Measurements from ENCODE around the gene SEC24A. TPM values are rescaled to one million over a fixed set of nuclear protein-coding genes. Genes with fewer than 3 reads are reported as not detected.

The SEC24A gene
- total RNA-seq, 1 experiment from 2014 or later, result 5.6 TPM

GRCh38 chr5:134738963-134739661 lies 90.5 kb downstream of the SEC24A start:
- H2AFZ ChIP-seq (ENCODE audit: low read length), result peak overlapping the region; percentile 76

GRCh38 chr5:134741052-134741451 lies 92.5 kb downstream of the SEC24A start:
- Histone ChIP-seq H3K9me2 (replicated peaks; ENCODE audit: low read length) (no peaks in the 10 kb centered on the region), H3K9me3 (ENCODE audit: low read length) (no peaks in the 10 kb centered on the region), H3K4me1 (ENCODE audit: insufficient read depth, low read length) (peaks cover 8% of the 10 kb centered on the region), H3K4me2 (ENCODE audit: low read length) (no peak overlapping the region), H4K20me1 (ENCODE audit: low read length) (no peaks in the 10 kb centered on the region), H3K4me3 (ENCODE audit: low read length) (no peak overlapping the region), H3K36me3 (ENCODE audit: low read depth, low read length) (no peaks in the 10 kb centered on the region; the same call in 1 of the 2 replicates), H3K79me2 (ENCODE audit: low read length) (peaks cover 37% of the 10 kb centered on the region), H3F3A (ENCODE audit: low read length, unreplicated experiment) (no peaks in the 10 kb centered on the region), H3K27me3 (ENCODE audit: low read length) (no peaks in the 10 kb centered on the region), H3K27ac (ENCODE audit: low read length) (no peak overlapping the region), H2AFZ (ENCODE audit: low read length) (no peak overlapping the region), H3K9ac (ENCODE audit: low read length) (no peak overlapping the region)
- BruUV-seq (replicated peaks), result no TSS peak
- ATAC-seq, result no peak
- no peak for TF ChIP-seq CTCF (conservative IDR thresholded peaks at IDR 0.05; ENCODE audit: low read depth, low read length)
- TF ChIP-seq EZH2phosphoT487 (IDR thresholded peaks at IDR 0.05; ENCODE audit: borderline replicate concordance, low read length), result no peak
- TF ChIP-seq EZH2 (IDR thresholded peaks at IDR 0.05; ENCODE audit: low read length, unreplicated experiment), result no peak
- intact Hi-C loops (cut with micrococcal nuclease), result no loop called here
- POLR2A ChIA-PET (ENCODE audit: unreplicated experiment), result interaction anchor here (0.6 kb wide), 1 partner anchor 518 kb away, joined by 3 read pairs; no protein-coding TSS in a partner anchor
- DNase-seq, result no peak
- CTCF ChIA-PET, result no interaction called here

More at GRCh38 chr5:134738963-134739661, 90.5 kb downstream of the SEC24A start:
- no peaks in the 10 kb centered on the region for H3F3A ChIP-seq (ENCODE audit: low read length, unreplicated experiment)
- 0 out of 2 replicates have a peak, but pooled peaks have one; percentile 30 for TF ChIP-seq CTCF (conservative IDR thresholded peaks at IDR 0.05; ENCODE audit: low read depth, low read length)
- TF ChIP-seq EZH2 (IDR thresholded peaks at IDR 0.05; ENCODE audit: low read length, unreplicated experiment), result no peak
- no peak for TF ChIP-seq EZH2phosphoT487 (IDR thresholded peaks at IDR 0.05; ENCODE audit: borderline replicate concordance, low read length)
- peak overlapping the region; percentile 90 for H3K9ac ChIP-seq (ENCODE audit: low read length)
- H4K20me1 ChIP-seq (ENCODE audit: low read length), result no peaks in the 10 kb centered on the region
- BruUV-seq (replicated peaks), result TSS peak; percentile 43
- intact Hi-C loops (cut with micrococcal nuclease), result loop anchor here (1.0 to 2.0 kb wide), 2 partner anchors 20 to 166 kb away; partner anchors contain the start of genes DDX46 and PCBD2
- peaks cover 37% of the 10 kb centered on the region for H3K79me2 ChIP-seq (ENCODE audit: low read length)
- peak overlapping the region; percentile 95 for H3K4me2 ChIP-seq (ENCODE audit: low read length)
- peaks cover 8% of the 10 kb centered on the region for H3K4me1 ChIP-seq (ENCODE audit: insufficient read depth, low read length)
- H3K36me3 ChIP-seq (ENCODE audit: low read depth, low read length), result no peaks in the 10 kb centered on the region; the same call in 1 of the 2 replicates
- H3K9me2 ChIP-seq (replicated peaks; ENCODE audit: low read length), result no peaks in the 10 kb centered on the region
- H3K27ac ChIP-seq (ENCODE audit: low read length), result no peak overlapping the region
- peak; percentile 58 for ATAC-seq
- ChIA-PET CTCF (no interaction called here), POLR2A (ENCODE audit: unreplicated experiment) (interaction anchor here (1.0 kb wide), 1 partner anchor 17 kb away, joined by 3 read pairs; no protein-coding TSS in a partner anchor)
- peak overlapping the region; percentile 94 for H3K4me3 ChIP-seq (ENCODE audit: low read length)
- H3K9me3 ChIP-seq (ENCODE audit: low read length), result no peaks in the 10 kb centered on the region
- DNase-seq, result peak; percentile 40
- H3K27me3 ChIP-seq (ENCODE audit: low read length), result no peaks in the 10 kb centered on the region

- DNase-seq, result no peak
- CTCF ChIA-PET, result no interaction called here
- H2AFZ ChIP-seq (ENCODE audit: low read length), result no peak overlapping the region
- no TSS peak for BruUV-seq (replicated peaks)
- POLR2A ChIA-PET (ENCODE audit: unreplicated experiment), result no interaction called here
- no peak overlapping the region for H3K9ac ChIP-seq (ENCODE audit: low read length)
- no peak for ATAC-seq
- no peaks in the 10 kb centered on the region for H3K27me3 ChIP-seq (ENCODE audit: low read length)
- peaks cover 37% of the 10 kb centered on the region for H3K79me2 ChIP-seq (ENCODE audit: low read length)
- TF ChIP-seq EZH2phosphoT487 (IDR thresholded peaks at IDR 0.05; ENCODE audit: borderline replicate concordance, low read length), result no peak
- no peak for TF ChIP-seq CTCF (conservative IDR thresholded peaks at IDR 0.05; ENCODE audit: low read depth, low read length)
- no peak for TF ChIP-seq EZH2 (IDR thresholded peaks at IDR 0.05; ENCODE audit: low read length, unreplicated experiment)
- intact Hi-C loops (cut with micrococcal nuclease), result no loop called here
- no peaks in the 10 kb centered on the region; the same call in 1 of the 2 replicates for H3K36me3 ChIP-seq (ENCODE audit: low read depth, low read length)
- H4K20me1 ChIP-seq (ENCODE audit: low read length), result no peaks in the 10 kb centered on the region
- H3K9me3 ChIP-seq (ENCODE audit: low read length), result no peaks in the 10 kb centered on the region
- no peak overlapping the region for H3K4me2 ChIP-seq (ENCODE audit: low read length)
- no peak overlapping the region for H3K4me3 ChIP-seq (ENCODE audit: low read length)
- H3K9me2 ChIP-seq (replicated peaks; ENCODE audit: low read length), result no peaks in the 10 kb centered on the region
- H3F3A ChIP-seq (ENCODE audit: low read length, unreplicated experiment), result no peaks in the 10 kb centered on the region
- H3K4me1 ChIP-seq (ENCODE audit: insufficient read depth, low read length), result peaks cover 8% of the 10 kb centered on the region
- H3K27ac ChIP-seq (ENCODE audit: low read length), result no peak overlapping the region
Measured at GRCh38 chr5:134742134-134742533, 93.5 kb downstream of the SEC24A start.
